H1 (cell line): ENCODE measurements around the gene SLC9A2. TPM values are rescaled to one million over a fixed set of nuclear protein-coding genes. Genes with fewer than 3 reads are reported as not detected.

Source experiments
- CTCF ChIA-PET: fragments of 300-600 bp; sonication (Branson Sonifier 250); formaldehyde crosslinking; loops from one replicate; lab custom pipeline; 2021; ENCODE audit not compliant: partially characterized antibody; lab: Charles Lee
- POLR2A ChIA-PET: fragments of 300-600 bp; sonication (Branson Sonifier 250); formaldehyde crosslinking; loops from one replicate; lab custom pipeline; 2021; ENCODE audit warnings: inconsistent platforms; ENCODE audit not compliant: partially characterized antibody; lab: Charles Lee
- DNase-seq, 2 experiments: peaks; one replicate each; pipeline versions ENCODE4 v3.0.0 to v3.0.0-alpha.2; 2010 to 2022; ENCODE audit warnings: low spot score in 2 of 2, low read depth in 1 of 2, mixed read lengths in 1 of 2
- FAIRE-seq: peaks from 2 replicates; lab custom pipeline; 2011; peaks lifted over from hg19 to GRCh38; lab: Jason Lieb, UNC
- H2AFZ ChIP-seq: 2 replicates; pipeline ENCODE4 v1.8.1; 2012; ENCODE audit warnings: low read length, inconsistent platforms
- H2AK5ac ChIP-seq: 2 replicates; pipeline ENCODE4 v1.6.1; 2013; ENCODE audit warnings: low read depth, low read length
- H2BK120ac ChIP-seq: replicated peaks from 2 replicates; pipeline ENCODE3; 2013; ENCODE audit warnings: low read depth, low read length, inconsistent platforms
- H2BK12ac ChIP-seq: 2 replicates; pipeline ENCODE4 v1.6.1; 2013; ENCODE audit warnings: low read depth, low read length
- H2BK15ac ChIP-seq: 2 replicates; pipeline ENCODE4 v1.6.1; 2013; ENCODE audit warnings: low read length
- H2BK20ac ChIP-seq: 2 replicates; pipeline ENCODE4 v1.6.1; 2013; ENCODE audit warnings: low read length
- H2BK5ac ChIP-seq: 2 replicates; pipeline ENCODE4 v1.6.1; 2013; ENCODE audit warnings: low read depth, low read length
- H3K14ac ChIP-seq: 2 replicates; pipeline ENCODE4 v1.6.1; 2013; ENCODE audit warnings: inconsistent platforms; ENCODE audit not compliant: insufficient read length
- H3K18ac ChIP-seq: 2 replicates; pipeline ENCODE4 v1.6.1; 2013; ENCODE audit warnings: low read length; ENCODE audit errors: extremely low read depth
- H3K23ac ChIP-seq: 2 replicates; pipeline ENCODE4 v1.6.1; 2013; ENCODE audit warnings: inconsistent platforms; ENCODE audit not compliant: insufficient read length
- H3K23me2 ChIP-seq: 2 replicates; pipeline ENCODE4 v1.6.1; 2013; ENCODE audit warnings: low read depth, low read length
- H3K27ac ChIP-seq: 2 replicates; pipeline ENCODE4 v1.6.1; 2011; ENCODE audit warnings: low read depth, low read length, inconsistent platforms
- H3K27me3 ChIP-seq, 4 experiments: replicated peaks in 1 of 4; 1 replicate in 1 of 4; 2 replicates in 3 of 4; pipeline versions ENCODE4 v1.6.1 to v1.8.1; 2011 to 2013; ENCODE audit warnings: low read length in 3 of 4, mild to moderate bottlenecking in 3 of 4, inconsistent platforms in 2 of 4, mixed read lengths in 2 of 4, moderate library complexity in 1 of 4; ENCODE audit not compliant: control insufficient read depth in 3 of 4, insufficient read depth in 3 of 4; ENCODE audit errors: extremely low read depth in 1 of 4
- H3K36me3 ChIP-seq, 4 experiments: 2 replicates each; pipeline versions ENCODE4 v1.6.1 to v1.8.1; 2011 to 2013; ENCODE audit warnings: mild to moderate bottlenecking in 4 of 4, low read length in 3 of 4, moderate library complexity in 2 of 4, control low read depth in 1 of 4, inconsistent platforms in 1 of 4; ENCODE audit not compliant: insufficient read depth in 4 of 4, control insufficient read depth in 2 of 4
- H3K4ac ChIP-seq: replicated peaks from 2 replicates; pipeline ENCODE3; 2013; ENCODE audit warnings: low read length, low read depth, mixed read lengths, inconsistent platforms; ENCODE audit not compliant: insufficient read length
- H3K4me1 ChIP-seq, 4 experiments: replicated peaks in 1 of 4; 1 replicate in 1 of 4; 2 replicates in 3 of 4; pipeline versions ENCODE4 v1.6.1 to v1.8.1; 2011 to 2013; ENCODE audit warnings: low read length in 3 of 4, inconsistent platforms in 2 of 4, mixed read lengths in 1 of 4; ENCODE audit not compliant: insufficient read depth in 4 of 4, control insufficient read depth in 3 of 4
- H3K4me2 ChIP-seq, 2 experiments: 2 replicates each; pipeline versions ENCODE4 v1.6.1 to v1.8.1; 2011 to 2013; ENCODE audit warnings: low read depth in 2 of 2, low read length in 2 of 2, control low read depth in 1 of 2, inconsistent platforms in 1 of 2, mild to moderate bottlenecking in 1 of 2; ENCODE audit not compliant: insufficient read depth in 1 of 2
- H3K4me3 ChIP-seq, 4 experiments: fragments of 200-600, 300-600 bp in 1 of 4; sonication (generic), shearing (Covaris generic), sonication (Bioruptor Twin) in 1 of 4; 2 replicates each; pipeline versions ENCODE4 v1.5.1 to v1.8.1; 2011 to 2016; ENCODE audit warnings: low read length in 4 of 4, low read depth in 3 of 4, control low read depth in 2 of 4, inconsistent platforms in 2 of 4, mild to moderate bottlenecking in 2 of 4, mixed read lengths in 1 of 4, moderate library complexity in 1 of 4; ENCODE audit not compliant: insufficient read depth in 2 of 4; ENCODE audit errors: extremely low read depth in 1 of 4
- H3K56ac ChIP-seq: replicated peaks from 2 replicates; pipeline ENCODE3; 2013; ENCODE audit warnings: low read depth, mild to moderate bottlenecking, mixed read lengths, low read length, inconsistent platforms; ENCODE audit not compliant: insufficient read length
- H3K79me1 ChIP-seq: 2 replicates; pipeline ENCODE4 v1.6.1; 2013; ENCODE audit warnings: low read depth, low read length, control low read depth
- H3K79me2 ChIP-seq, 2 experiments: 2 replicates each; pipeline versions ENCODE4 v1.6.1 to v1.8.1; 2012 to 2013; ENCODE audit warnings: low read length in 2 of 2, mild to moderate bottlenecking in 2 of 2, inconsistent platforms in 1 of 2; ENCODE audit not compliant: insufficient read depth in 2 of 2, control insufficient read depth in 1 of 2
- H3K9ac ChIP-seq, 4 experiments: replicated peaks in 1 of 4; 1 replicate in 1 of 4; 2 replicates in 3 of 4; pipeline versions ENCODE4 v1.6.1 to v1.8.1; 2011 to 2013; ENCODE audit warnings: low read depth in 3 of 4, low read length in 3 of 4, control low read depth in 2 of 4, mild to moderate bottlenecking in 2 of 4, moderate library complexity in 2 of 4, inconsistent platforms in 1 of 4; ENCODE audit errors: extremely low read depth in 1 of 4
- H3K9me3 ChIP-seq, 2 experiments: 2 replicates each; pipeline versions ENCODE4 v1.6.1 to v1.8.1; 2012 to 2013; ENCODE audit warnings: mild to moderate bottlenecking in 2 of 2, moderate library complexity in 2 of 2, control low read depth in 1 of 2, inconsistent platforms in 1 of 2, low read depth in 1 of 2, low read length in 1 of 2, mixed read lengths in 1 of 2; ENCODE audit not compliant: insufficient read depth in 2 of 2
- H4K20me1 ChIP-seq, 2 experiments: replicated peaks in 1 of 2; 2 replicates each; pipeline versions ENCODE3 to v1.8.1; 2011 to 2013; ENCODE audit warnings: inconsistent platforms in 2 of 2, low read length in 2 of 2, mild to moderate bottlenecking in 1 of 2; ENCODE audit not compliant: insufficient read depth in 2 of 2, control insufficient read depth in 1 of 2
- H4K5ac ChIP-seq: 2 replicates; pipeline ENCODE4 v1.6.1; 2013; ENCODE audit warnings: low read length, low read depth, mixed read lengths, inconsistent platforms; ENCODE audit not compliant: insufficient read length
- H4K8ac ChIP-seq: 2 replicates; pipeline ENCODE4 v1.8.0; 2013; ENCODE audit warnings: mild to moderate bottlenecking, moderate library complexity, low read length, inconsistent platforms; ENCODE audit not compliant: insufficient read depth; ENCODE audit errors: extremely low read depth
- H4K91ac ChIP-seq: replicated peaks from 2 replicates; pipeline ENCODE3; 2013; ENCODE audit warnings: low read length, mixed read lengths, inconsistent platforms; ENCODE audit not compliant: insufficient read length
- ATF2 ChIP-seq: IDR thresholded peaks from 2 replicates; pipeline ENCODE4 v1.6.1; 2012; ENCODE audit warnings: low read length, inconsistent platforms
- BCL11A ChIP-seq, 2 experiments: IDR thresholded peaks; one replicate each; pipeline ENCODE4 v1.6.1; 2011; ENCODE audit warnings: low read depth in 2 of 2, low read length in 2 of 2, mild to moderate bottlenecking in 2 of 2
- E2F6 ChIP-seq: IDR thresholded peaks from 2 replicates; pipeline ENCODE4 v1.6.1; 2012; ENCODE audit warnings: inconsistent platforms
- EP300 ChIP-seq, 2 experiments: IDR thresholded peaks; 1 replicate in 1 of 2; 2 replicates in 1 of 2; pipeline ENCODE4 v1.6.1; 2011 to 2012; ENCODE audit warnings: low read depth in 2 of 2, low read length in 2 of 2, mild to moderate bottlenecking in 2 of 2, borderline replicate concordance in 1 of 2, inconsistent platforms in 1 of 2, moderate library complexity in 1 of 2
- HDAC6 ChIP-seq: IDR thresholded peaks from one replicate; pipeline ENCODE4 v1.7.1; 2012; ENCODE audit warnings: low read depth, mild to moderate bottlenecking, inconsistent platforms, low read length, moderate library complexity
- POLR2AphosphoS5 ChIP-seq: IDR thresholded peaks from 2 replicates; pipeline ENCODE4 v1.6.1; 2011; ENCODE audit warnings: low read depth, low read length
- SAP30 ChIP-seq: fragments of 300-600 bp; sonication (generic); IDR thresholded peaks from 2 replicates; pipeline ENCODE4 v1.7.1; 2012; ENCODE audit warnings: low read length, moderate library complexity, mild to moderate bottlenecking, inconsistent platforms; ENCODE audit not compliant: insufficient read depth, insufficient replicate concordance
- SIX5 ChIP-seq: IDR thresholded peaks from 2 replicates; pipeline ENCODE4 v1.6.1; 2011; ENCODE audit warnings: mild to moderate bottlenecking, low read depth, low read length
- SUZ12 ChIP-seq: fragments of 200-600 bp; sonication (generic); IDR thresholded peaks from 2 replicates; pipeline ENCODE4 v1.6.1; 2012; ENCODE audit warnings: mild to moderate bottlenecking, inconsistent platforms, low read length, moderate library complexity, mixed read lengths
- TAF1 ChIP-seq: IDR thresholded peaks from 2 replicates; pipeline ENCODE4 v1.6.1; 2011; ENCODE audit warnings: mild to moderate bottlenecking, low read depth, low read length
- ZNF274 ChIP-seq: IDR thresholded peaks from 2 replicates; pipeline ENCODE4 v1.7.0; 2012; ENCODE audit warnings: low read length, borderline replicate concordance; ENCODE audit errors: extremely low read depth
- WGBS, 2 experiments: shearing (Covaris generic) in 1 of 2; methylation state at CpG; one replicate each; pipeline versions ENCODE4 v1.1.6 to v1.1.7; 2013 to 2015; ENCODE audit warnings: low lambda C conversion rate in 2 of 2, mixed read lengths in 2 of 2, inconsistent platforms in 1 of 2, low coverage in 1 of 2, missing lambda C conversion rate in 1 of 2; ENCODE audit not compliant: insufficient replicate concordance in 2 of 2, insufficient coverage in 1 of 2, insufficient read length in 1 of 2; ENCODE audit errors: extremely low coverage in 1 of 2, missing lambda C conversion rate in 1 of 2; 5-methylcytosine and 5-hydroxymethylcytosine counted together
- polyA plus RNA-seq, 7 experiments: library from polyadenylated mRNA; depleted of rRNA in 3 of 7; stranded (reverse) in 5 of 7; unstranded in 2 of 7; fragments of >200 nt in 5 of 7; fragments of 200-250 nt in 2 of 7; gene quantifications; 1 replicate in 5 of 7; 2 replicates in 1 of 7; 4 replicates in 1 of 7; pipeline versions ENCODE4 v1.2.1 to v1.2.3, GENCODE V29; 2011 to 2013; ENCODE audit warnings: missing spikeins in 2 of 7, mixed read lengths in 2 of 7
- total RNA-seq: library from RNA; stranded (reverse); fragmentation: NEBNext Ultra II Directional; extraction: Animal tissue kit (Norgen Biotek cat#: 25700); gene quantifications from 2 replicates; pipeline ENCODE4 v1.2.1, GENCODE V29; 2021

SLC9A2 gene
- total and polyA plus RNA-seq, 2 of the 8 experiments (the other 6 are each of a cell fraction or from before 2014, with no cell fraction given) = 0.06 to 0.13 TPM

- 0 out of 7 replicates have a peak, but pooled peaks cover 0 to 4% (median 1%) of the 10 kb centered on the region in 4 experiments for H3K4me1 ChIP-seq
- no peak overlapping the region for H2BK15ac ChIP-seq
- FAIRE-seq (no peak), DNase-seq (no peak)
- no peaks in the 10 kb centered on the region for H4K20me1 ChIP-seq
- H3K56ac ChIP-seq = no peak overlapping the region
- no peak overlapping the region for H3K9ac ChIP-seq
- H4K8ac ChIP-seq = no peak overlapping the region
- H2BK120ac ChIP-seq = no peak overlapping the region
- no peak overlapping the region for H2BK5ac ChIP-seq
- no peak overlapping the region for H3K4me3 ChIP-seq
- H2AK5ac ChIP-seq = no peak overlapping the region
- ChIA-PET CTCF (interaction anchor here (0.7 to 1.0 kb wide), 2 partner anchors 179 to 223 kb away, joined by 3 read pairs; partner anchors contain the start of gene SLC9A4), POLR2A (no interaction called here)
- no peak overlapping the region for H4K91ac ChIP-seq
- no peak overlapping the region for H3K14ac ChIP-seq
- no peak overlapping the region for H2AFZ ChIP-seq
- no peaks in the 10 kb centered on the region for H3K27me3 ChIP-seq
- 87% methylated on average over 2 of the region's 2 CpGs; no CpG with 5 or more reads in 1 of the 2 experiments for WGBS, 2 experiments
- H3K79me2 ChIP-seq = no peaks in the 10 kb centered on the region
- no peak overlapping the region for H2BK12ac ChIP-seq
- H3K23me2 ChIP-seq = no peaks in the 10 kb centered on the region
- H3K36me3 ChIP-seq = no peaks in the 10 kb centered on the region
- no peak overlapping the region for H3K23ac ChIP-seq
- no peaks in the 10 kb centered on the region for H3K79me1 ChIP-seq
- no peak overlapping the region for H3K27ac ChIP-seq
- H3K4ac ChIP-seq = no peak overlapping the region
- H3K4me2 ChIP-seq = no peak overlapping the region
- no peak overlapping the region for H4K5ac ChIP-seq
- no peak overlapping the region for H3K18ac ChIP-seq
- H3K9me3 ChIP-seq = no peaks in the 10 kb centered on the region
- no peak overlapping the region for H2BK20ac ChIP-seq
- TF ChIP-seq E2F6 (no peak), ATF2 (no peak), BCL11A (IDR thresholded peaks at IDR 0.05; ENCODE audit: low read depth in 2 of 2, low read length in 2 of 2) (no peak), EP300 (IDR thresholded peaks at IDR 0.05; ENCODE audit: borderline replicate concordance in 1 of 2, low read depth in 2 of 2, low read length in 2 of 2) (no peak), SUZ12 (no peak), POLR2AphosphoS5 (no peak), SAP30 (no peak), HDAC6 (no peak), SIX5 (no peak), ZNF274 (no peak), TAF1 (no peak)
Observed at GRCh38 chr2:102696463-102696862, 77.1 kb downstream of the SLC9A2 start.
